UCSD-AML1 (cell line): ENCODE data around the gene ITPK1.

ENCODE experiments used
- DNase-seq: peaks from one replicate; lab custom pipeline; 2025; ENCODE audit not compliant: unreplicated experiment; lab: John Stamatoyannopoulos, UW

The ITPK1 gene

DNA sequence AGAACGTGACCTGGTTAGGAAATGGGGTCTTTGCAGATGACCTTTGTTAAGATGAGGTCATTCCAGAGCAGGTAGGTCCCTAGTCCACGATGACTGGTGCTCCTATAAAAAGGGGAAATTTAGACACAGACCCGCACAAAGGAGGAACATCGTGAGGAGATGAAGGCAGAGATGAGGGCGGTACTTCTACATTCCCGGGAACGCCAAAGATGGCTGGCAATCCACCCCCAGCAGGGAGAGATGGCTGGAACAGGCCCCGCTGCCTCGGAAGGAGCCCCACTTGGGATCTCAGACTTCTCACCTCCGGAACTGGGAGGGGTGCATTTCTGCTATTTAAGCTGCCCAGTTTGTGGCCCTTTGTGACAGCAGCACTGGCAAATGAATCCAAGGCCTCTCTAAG, 85.0 kb downstream of the ITPK1 start:
- DNase-seq: no peak

DNA sequence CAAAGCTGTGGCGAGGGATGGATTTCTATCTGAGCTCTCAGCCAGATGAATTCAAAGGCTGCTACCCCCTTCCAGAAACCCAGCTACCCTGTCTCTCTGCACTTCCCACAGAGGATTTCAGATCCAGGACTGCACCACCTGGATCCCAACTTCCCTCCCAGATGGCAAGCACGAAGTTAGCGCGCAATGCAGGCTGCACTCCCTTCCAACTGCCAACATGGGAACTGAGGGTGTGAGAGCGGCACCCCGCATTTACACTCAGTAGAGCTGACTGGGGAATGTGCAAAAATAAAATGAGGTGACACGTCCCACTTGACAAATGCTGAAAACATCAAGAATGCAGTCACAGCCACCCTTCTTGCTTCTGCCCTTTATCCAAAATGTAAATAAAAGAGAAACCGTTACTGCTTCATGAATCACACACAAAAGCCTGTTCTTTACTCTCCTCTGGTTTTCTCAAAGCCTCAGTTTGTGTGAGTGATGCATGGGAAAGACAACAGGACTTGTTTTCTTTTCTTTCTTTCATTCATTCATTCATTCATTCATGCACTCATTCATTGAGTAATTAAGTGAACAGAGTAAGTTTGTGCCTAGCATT, 85.7 kb downstream of the ITPK1 start:
- no peak for DNase-seq

DNA sequence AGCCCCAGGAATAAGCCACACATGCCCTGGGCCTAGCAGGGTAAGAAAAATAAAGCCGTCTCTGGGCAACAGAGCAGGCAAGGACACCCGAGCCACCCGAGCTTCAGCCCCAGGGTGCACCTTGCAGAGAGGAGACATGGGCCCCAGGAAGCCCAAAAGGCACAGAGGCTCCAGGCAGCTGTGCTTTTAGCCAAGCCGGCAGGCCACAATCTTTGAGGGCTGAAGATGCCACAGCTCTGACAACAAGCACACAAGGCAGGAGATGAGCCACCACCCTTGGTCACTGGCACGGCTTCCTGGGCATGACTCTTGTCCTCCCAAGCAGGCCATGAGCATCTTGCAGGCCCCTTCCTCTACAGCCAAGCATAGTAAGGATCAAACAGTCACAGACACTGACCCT, 86.3 kb downstream of the ITPK1 start:
- DNase-seq: no peak

DNA sequence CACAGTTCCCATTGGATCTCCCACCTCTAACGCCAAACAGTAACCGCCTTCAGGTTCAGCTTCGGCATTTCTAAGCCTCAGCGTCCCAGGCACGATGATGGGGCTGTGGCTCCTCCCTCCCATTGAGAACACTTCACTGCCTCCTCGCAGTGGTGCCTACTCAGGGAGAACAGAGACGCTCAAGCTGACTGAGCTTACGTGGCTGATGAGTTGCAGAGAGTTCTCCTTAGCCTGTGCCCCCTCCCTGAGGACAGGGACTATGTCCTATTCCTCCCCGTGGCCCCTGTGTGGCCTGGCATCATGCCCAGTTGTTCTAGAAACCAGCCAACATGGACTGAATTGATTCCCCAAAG, 87.0 kb downstream of the ITPK1 start:
- no peak for DNase-seq

DNA sequence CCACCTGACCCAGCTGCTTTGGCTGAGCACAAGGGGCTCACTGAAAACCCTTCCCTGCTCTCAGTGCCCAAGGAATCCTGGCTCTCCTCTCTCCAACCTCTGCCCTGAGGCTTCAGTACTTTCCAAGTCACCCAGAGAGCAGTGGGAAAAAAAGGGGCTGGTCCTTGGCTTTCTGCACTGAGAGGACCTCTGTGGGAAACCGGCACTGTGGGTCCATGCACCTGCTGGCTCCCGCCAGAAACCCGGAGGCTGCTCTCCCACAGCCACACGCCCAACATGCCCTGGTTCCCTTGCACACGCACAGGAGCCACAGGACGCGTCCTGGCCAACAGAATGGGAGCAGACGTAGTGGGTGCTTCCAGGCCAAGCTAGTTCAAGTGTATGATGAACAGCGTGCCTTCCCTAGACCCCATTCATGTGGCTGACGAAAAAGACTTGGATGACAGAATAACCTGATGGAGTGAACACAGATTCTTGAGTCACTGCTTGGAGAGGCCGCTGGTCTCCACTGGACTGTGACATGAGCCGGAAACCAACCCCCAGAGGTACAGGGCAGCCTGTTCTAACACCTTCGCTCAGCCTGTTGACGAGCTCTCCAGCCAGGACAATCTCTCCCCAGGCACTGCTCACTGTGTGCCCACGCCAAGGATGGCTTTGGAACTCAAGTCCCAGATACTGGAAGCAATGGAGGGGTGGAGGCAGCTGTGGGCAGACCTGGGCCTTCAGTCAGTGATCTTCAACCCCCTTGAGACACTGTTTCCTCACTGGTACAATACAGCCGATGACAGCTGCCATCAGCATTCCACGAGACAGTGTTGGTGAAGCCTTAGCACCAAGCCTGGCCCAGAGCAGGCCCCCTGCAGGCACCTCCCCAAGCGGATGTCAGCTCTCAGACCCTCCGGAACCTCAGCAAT, 87.7 kb downstream of the ITPK1 start:
- no peak for DNase-seq

DNA sequence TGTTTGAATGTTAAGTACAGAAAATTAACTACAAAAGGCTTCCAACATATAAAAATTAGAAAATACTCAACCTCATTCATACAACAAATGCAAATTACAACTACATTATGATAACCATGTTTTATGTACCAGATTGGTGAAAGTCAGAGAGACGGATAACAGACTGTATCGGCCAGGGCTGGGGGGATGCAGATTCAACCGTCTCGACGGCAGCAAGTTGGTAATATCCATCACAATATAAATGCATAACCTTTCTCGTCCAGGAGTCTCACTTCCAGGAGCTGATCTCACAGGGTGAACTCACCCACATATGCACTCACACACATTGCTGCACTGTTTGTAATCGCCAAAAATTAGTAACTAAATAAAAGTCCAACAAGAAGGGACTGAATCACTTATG, 89.4 kb downstream of the ITPK1 start:
- DNase-seq: no peak

DNA sequence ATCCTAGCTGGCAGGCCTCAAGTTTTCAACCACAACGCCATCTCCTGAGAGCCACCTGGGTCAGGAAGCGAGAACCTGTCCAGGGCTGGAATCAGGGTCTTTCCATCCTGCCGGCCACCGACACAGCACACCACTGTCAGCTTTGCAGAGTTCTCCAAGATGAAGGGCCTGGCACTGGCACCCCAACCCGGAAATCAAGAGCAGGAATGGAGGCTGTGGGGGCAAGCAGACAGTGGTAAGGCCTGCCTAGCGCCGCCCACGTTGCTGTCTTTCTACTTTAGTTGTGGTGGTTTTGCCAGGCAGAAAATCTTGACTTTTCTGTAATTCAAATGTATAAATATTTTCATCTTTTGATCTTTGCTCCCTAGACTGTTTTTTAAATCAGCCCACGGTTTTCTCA, 90.7 kb downstream of the ITPK1 start:
- DNase-seq: no peak

DNA sequence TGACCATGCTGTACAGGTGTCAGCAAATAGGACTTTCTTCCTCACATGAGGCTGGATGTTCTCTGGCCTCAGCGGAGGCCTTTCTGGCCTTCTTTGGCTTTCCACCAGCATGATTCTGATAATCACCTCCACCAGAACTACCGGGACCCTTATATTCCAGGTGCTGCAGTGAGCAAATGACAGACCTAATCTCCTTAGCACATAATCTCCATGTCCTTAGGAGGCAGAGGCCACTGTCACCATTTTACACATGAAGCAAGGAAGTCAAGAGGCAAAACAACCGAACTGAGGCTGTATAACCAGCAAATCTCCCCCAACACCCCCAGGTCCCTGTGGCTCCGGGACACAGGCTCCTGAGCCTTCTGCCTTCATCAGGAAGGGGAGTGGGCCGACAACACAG, 91.2 kb downstream of the ITPK1 start:
- no peak for DNase-seq

DNA sequence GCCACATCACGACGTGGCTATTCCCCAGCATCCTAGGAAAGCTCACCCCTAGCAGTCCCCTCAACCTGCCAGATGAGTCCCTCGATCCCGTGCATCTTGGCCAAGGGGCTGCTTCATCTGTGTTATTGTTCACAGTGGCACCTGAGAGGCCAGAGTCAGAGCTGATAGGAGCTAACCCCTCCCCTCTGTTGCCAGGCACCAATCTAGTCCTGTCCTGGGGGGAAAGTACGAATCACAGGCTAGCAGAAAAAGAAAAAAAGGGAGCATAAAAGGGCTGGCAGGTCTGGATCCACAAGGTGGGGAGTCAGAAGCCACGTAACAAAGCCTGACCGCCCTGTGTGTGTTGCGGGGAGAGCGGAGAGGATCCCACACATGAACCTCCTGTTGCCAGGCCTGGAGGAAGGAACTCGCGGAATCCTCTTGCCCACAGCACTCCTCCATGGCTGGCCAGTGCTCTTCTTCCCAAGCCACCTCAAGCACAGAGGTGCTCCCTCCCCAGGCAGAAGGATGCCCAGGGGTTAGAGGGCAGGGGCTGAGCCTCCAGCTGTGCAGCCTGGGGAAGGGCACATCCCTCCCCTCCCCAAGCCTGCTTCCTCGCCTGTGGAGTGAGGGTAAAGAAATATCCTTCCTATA, 91.8 kb downstream of the ITPK1 start:
- no peak for DNase-seq

DNA sequence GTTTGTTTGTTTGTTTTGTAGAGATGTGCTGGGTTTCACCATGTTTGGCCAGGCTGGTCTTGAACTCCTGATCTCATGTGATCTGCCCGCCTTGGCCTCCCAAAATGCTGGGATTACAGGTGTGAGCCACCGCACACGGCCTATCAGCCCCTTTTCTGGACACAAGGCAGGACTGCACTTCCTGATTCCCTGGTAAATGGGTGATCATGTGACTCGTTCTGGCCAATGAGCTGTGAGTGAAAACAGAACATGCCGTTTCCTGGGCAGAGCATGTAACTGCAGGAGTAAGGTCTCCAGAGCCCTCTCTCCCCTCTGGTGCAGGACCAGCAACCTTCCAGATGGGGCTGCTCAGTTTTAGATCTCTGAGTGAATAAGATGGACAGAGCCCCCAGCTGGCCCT, 92.7 kb downstream of the ITPK1 start:
- no peak for DNase-seq

DNA sequence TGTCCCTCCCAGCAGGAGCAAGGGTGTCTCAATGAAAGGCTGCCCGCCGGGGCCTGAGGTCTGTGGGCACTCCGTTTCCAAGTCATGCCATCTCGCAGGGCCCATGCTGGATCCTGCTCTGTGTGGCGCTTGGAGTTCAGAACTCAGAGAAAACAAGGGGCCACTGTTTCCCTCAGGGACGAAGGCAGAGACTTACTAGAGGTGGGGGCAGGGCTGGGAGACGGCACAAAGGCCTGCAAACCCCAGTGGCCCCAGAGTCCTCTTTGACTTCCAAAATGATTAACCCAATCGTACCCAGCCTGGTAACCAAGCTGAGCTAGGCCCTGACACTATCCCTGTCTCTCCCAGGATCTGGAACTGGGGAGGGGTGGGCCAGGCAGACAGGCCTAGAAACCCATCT, 95.8 kb downstream of the ITPK1 start:
- no peak for DNase-seq

DNA sequence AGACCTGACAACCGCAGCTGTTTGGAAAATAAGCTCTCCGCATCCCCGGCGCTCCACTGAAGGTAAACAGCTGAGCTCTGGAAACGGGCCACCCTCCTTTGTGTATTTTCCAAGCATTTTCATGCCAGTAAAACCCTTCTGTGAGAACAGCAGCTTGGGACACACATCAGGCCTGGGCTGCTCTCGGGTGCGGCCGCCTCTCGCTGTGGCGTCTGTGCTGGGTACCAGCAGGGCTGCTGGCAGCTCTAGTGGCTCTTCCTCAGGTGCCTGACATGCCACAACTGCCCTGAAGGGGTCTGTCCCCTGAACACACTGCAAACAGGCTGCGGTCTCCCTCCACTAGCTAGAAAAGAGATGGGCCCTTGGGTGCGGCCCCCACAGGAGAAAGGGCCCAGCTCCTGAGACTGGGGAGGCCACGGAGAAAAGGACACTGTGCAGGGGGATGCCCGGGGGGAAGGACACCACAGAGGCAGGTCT, 96.3 kb downstream of the ITPK1 start:
- no peak for DNase-seq

DNA sequence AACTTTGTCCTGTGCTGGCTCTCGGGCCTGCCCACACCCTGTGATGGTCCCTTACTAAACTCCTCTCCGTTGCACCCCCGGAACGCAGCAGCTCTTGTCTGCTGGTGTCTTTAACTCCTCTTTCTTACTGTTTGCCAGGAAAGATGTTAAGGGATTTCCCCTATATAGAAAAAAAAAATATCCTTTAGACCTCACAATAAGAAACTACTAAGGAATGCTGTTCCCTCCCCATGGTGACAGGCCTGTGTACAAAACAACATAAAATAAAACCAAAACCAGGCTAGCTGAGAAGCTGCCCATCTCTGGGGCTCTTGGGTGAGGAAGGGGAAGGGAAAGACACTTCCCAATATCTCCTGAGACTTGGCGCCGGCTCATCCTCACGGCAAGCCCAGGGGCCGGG, 97.4 kb downstream of the ITPK1 start:
- DNase-seq: no peak

DNA sequence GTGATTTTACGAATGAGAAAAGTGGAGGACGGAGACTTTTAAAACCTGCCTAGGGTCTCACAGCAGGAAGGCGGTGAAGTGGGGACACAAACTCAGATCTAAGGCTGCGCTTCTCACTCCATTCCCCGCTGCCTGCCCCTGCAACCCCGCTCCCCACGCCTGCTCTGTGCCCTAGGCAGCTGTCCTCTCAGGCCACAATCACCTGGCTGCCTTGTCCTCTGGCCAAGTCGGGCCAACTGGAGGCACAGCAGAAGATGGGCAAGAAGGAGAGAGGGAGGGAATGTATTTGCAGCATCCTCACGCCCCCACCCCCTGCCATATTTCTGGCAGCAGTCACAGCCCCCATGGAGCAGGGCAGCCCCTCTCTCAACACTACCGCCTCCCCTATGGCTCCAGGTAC, 97.8 kb downstream of the ITPK1 start:
- no peak for DNase-seq

DNA sequence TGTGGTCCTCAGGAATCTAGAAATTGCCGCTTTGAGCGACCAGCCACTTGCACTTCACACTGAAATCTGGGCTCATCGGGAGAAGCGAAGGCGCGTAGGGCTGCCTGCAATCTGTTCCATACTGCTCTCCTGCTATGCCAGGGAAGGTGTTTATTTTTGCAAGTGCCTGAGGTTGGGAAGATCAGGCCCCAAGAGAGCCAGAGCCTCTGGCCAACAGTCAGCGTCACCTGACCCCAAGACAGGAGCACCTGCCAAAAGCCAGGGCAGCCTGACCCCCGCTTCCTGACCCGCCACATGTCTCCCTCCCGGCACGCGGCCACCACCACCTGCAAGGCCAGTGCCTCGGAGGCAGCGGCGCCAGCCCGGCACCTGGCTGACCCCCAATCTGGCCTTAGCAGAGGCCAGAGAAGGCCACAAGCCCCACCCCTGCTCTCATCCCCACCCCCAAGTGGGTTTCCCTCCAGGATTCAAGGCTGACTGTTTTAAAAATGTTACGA, 98.4 kb downstream of the ITPK1 start:
- DNase-seq: no peak

DNA sequence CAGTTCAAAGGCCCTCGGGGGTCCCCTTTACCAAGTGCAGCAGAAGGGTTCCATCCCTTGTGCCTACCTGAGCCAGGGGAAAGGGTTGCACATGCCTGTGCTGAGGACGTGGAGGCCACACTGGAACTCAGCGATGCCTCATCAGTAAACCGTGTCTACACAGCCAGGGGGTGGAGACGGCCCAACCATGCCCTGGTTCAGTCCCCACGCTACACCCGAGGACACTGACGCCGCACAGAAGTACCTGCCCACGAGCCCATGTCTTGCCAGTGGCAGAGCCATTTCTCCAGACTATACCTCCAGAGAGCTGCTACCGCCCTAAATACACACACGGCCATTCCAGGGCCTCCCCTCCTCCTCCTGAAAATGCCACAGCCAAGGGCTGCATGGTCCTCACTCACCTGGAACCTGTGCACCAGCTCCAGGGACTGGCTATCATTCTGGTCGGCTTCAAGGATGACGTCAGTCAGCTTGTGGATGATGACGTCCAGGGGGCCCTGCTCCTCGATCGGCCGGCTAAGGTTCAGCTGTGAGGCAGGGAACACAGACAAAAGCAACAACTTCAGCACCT, 99.4 kb downstream of the ITPK1 start:
- no peak for DNase-seq

DNA sequence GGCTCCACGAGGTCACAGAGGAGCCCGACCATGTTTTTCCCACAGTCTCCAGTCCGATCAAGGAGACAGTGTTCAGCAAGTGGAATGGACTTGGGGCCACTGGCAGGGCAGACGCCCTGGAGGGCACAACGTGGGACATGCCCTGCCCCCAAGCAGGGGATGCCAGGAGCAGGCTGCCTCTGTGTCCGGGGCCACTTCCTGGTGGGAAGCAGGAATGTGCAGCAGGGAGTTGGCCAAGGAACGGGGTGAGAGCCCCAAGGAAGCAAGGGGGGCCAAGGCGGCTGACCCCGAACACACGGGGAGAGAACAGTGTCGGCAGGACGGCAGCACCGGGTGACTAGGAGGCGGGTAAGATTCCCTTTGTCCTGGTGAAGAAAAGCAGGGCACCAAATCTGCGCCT, 100.2 kb downstream of the ITPK1 start:
- DNase-seq: no peak

DNA sequence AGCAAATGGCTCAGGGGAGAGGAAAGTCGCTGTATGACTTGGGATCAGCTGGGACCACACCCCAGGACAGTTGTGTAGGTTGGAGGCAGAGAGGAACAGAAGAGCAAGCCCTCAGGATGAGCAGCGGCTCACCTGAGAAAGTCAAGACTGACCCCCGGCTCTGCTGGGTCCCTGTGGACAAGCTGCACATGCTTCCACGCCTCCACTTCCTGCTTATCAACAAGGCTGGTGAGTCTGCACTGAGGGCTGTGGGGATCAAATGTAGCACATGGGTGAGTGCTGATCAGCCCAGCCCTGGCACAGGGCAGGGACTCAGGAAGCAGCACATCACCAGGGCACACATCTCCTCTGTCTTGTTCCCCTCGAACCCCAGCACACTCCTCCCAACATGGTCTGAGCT, 100.7 kb downstream of the ITPK1 start:
- DNase-seq: no peak

DNA sequence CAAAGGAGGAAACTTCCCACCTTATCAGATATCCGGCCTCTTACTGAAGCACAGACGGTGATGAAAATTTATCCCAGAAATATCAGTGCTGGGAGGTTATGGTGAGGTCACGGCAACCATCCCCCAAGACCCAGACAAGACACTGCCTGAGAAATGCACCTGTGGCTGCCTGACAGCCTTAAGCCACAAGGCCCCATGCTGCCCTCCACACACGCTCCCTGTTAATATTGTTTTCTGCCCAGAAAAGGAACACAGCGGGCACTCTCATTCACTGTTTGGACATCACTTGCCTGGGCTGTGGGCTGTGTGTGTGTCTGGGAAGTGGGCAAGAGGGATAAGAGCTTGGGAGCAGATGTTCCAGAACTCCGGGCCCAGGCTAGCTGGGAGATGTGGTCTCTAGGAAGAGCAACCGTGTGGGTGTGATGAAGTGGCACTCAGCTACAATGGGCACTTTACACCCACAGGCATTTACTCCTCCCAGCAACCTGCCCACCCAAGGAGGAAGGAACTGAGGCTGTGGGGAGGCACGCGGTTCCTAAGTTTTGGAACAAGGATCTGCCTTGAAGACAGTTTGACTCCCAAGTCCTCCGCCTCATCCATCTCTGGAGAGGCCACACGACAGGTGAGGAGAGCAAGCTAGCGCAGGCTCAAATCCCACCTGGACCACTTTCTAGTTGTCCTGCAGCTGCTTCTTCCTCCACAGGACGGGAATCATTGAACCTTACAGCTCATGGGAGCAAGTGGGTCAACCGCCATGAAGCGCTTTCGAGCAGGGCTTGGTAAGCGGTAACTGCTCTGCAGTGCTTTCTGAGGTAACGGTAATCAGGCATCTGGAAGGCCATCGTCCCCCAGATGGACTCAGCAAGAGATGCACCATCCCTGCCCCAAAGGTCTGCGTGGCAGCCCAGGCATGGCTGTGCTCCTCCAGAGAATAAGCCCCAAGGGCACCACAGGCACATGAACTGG, 101.4 kb downstream of the ITPK1 start:
- DNase-seq: no peak

DNA sequence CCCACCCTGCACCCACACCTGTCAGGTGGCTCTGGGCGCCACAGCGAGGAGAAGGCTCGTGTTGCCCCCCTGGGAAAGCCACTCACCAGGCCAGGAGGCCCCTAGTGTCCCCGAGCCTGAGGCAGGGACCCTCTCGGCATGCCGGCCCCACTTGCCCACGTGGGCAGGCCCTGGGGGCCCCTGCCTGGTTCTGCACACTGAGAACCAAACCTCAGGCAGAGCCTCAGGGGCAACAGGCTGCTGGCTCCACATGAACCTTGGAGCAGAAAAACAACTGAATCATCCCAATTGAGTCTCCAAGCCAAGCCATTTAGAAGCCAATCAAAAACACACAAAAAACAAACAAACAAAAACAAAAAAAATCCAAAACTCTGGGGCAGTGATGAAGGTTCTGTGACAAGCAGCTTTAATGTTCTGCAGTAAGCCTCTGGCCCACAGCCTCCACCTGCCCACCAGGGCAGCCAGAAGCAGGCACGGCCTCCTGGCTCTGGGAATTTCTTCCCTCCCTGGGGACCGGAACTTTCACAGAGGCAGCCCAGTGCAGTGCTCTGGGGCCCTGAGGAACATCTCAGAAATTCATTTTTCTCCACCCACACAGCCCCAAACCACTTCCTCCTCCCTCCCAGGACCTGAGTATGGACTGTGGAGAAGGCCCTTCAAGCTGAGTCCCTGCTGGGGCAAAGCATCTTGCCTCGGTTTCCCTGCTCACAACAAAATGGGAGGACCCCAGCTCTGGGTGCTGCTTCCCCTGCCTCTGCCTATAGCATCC, 102.6 kb downstream of the ITPK1 start:
- DNase-seq: peak; percentile 29
